SK-N-MC (cell line): ENCODE data around the gene HOXA4.

Experiments used
- EZH2 ChIP-seq: fragments of 200-600 bp; sonication (generic); IDR thresholded peaks from one replicate; pipeline ENCODE4 v1.6.1; 2017; ENCODE audit warnings: antibody characterized with exemption
- FOXP2 ChIP-seq: optimal IDR thresholded peaks from 2 replicates; pipeline ENCODE3; 2011; ENCODE audit warnings: mild to moderate bottlenecking, moderate library complexity; ENCODE audit not compliant: insufficient read depth; ENCODE audit errors: extremely low read length, control extremely low read depth
- POLR2AphosphoS5 ChIP-seq: IDR thresholded peaks from 2 replicates; pipeline ENCODE4 v1.6.1; 2012; ENCODE audit warnings: mild to moderate bottlenecking, low read depth, low read length, borderline replicate concordance

DNA sequence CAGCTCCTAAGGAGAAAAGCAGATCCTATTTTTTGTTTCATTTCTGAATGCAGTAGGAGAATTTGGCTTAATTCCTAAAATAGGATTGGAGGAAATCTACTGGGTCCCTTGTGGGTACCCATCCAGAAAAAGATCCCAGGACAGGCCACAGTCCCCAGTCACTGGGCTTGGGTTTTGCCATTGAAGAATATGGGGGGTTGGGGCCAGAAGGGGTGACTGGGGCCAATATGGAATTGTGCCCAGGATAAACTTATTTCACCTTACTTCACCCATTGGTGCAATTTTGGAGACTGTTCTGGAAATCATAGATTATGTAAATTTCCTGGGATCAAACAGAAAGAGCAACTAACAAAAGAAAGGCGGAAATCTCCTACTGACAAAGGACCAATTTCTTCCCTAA lies 7.9 kb upstream of the HOXA4 start:
- no peak for TF ChIP-seq EZH2
- TF ChIP-seq POLR2AphosphoS5, result no peak
- TF ChIP-seq FOXP2, result no peak
